HEK293 (cell line): ENCODE results near the gene PTPDC1.

ENCODE experiments used
- CTCF ChIA-PET: fragments of 350-600 bp; formaldehyde crosslinking; extraction: SDS; loops from one replicate; lab custom pipeline; 2021; ENCODE audit warnings: antibody characterized with exemption; lab: Yijun Ruan, JAX
- POLR2A ChIA-PET: fragments of 300-600 bp; formaldehyde crosslinking; extraction: SDS; loops from one replicate; lab custom pipeline; 2020; ENCODE audit warnings: antibody characterized with exemption, inconsistent platforms; lab: Yijun Ruan, JAX
- H3K27ac ChIP-seq: fragments of 200-500 bp; sonication (Bioruptor generic); 2 replicates; pipeline ENCODE4 v1.5.1; 2014; ENCODE audit warnings: low read depth, low read length, control low read depth, inconsistent platforms; ENCODE audit errors: extremely low read depth
- H3K36me3 ChIP-seq, 2 experiments: fragments of 200-500 bp in 1 of 2; sonication (Bioruptor generic) in 1 of 2; 1 replicate in 1 of 2; 2 replicates in 1 of 2; pipeline ENCODE4 v1.5.1; 2014 to 2017; ENCODE audit warnings: inconsistent platforms in 2 of 2, low read length in 2 of 2; ENCODE audit not compliant: control insufficient read depth in 2 of 2, insufficient read depth in 1 of 2
- H3K4me1 ChIP-seq: fragments of 200-500 bp; sonication (Bioruptor generic); 2 replicates; pipeline ENCODE4 v1.5.1; 2014; ENCODE audit warnings: mild to moderate bottlenecking, low read length, inconsistent platforms; ENCODE audit not compliant: control insufficient read depth, insufficient read depth
- H3K4me3 ChIP-seq: 2 replicates; pipeline ENCODE4 v1.5.1; 2011; ENCODE audit warnings: low read depth, mild to moderate bottlenecking, control low read depth, low read length, moderate library complexity
- H3K9me3 ChIP-seq: fragments of 200-500 bp; sonication (Bioruptor generic); 2 replicates; pipeline ENCODE4 v1.5.1; 2014; ENCODE audit warnings: low read depth, low read length, inconsistent platforms; ENCODE audit not compliant: control insufficient read depth, insufficient read depth
- BCL11B ChIP-seq: fragments of 450-650 bp; formaldehyde crosslinking; IDR thresholded peaks from 2 replicates; pipeline ENCODE4 v1.5.1; 2016; ENCODE audit warnings: low read depth, missing biosample characterization, missing genetic modification characterization
- HOXC10 ChIP-seq: sonication (generic); formaldehyde crosslinking; IDR thresholded peaks from 2 replicates; pipeline ENCODE4 v1.8.1; 2023; ENCODE audit warnings: mild to moderate bottlenecking, missing genetic modification reagents
- IKZF3 ChIP-seq: fragments of 450-650 bp; IDR thresholded peaks from 2 replicates; pipeline ENCODE4 v1.5.0; 2018; ENCODE audit warnings: missing biosample characterization, mild to moderate bottlenecking, missing genetic modification characterization, moderate library complexity
- MYNN ChIP-seq: fragments of 450-650 bp; formaldehyde crosslinking; IDR thresholded peaks from 2 replicates; pipeline ENCODE4 v1.5.1; 2016; ENCODE audit warnings: missing biosample characterization, missing genetic modification characterization, borderline replicate concordance
- PRDM1 ChIP-seq: fragments of 450-650 bp; formaldehyde crosslinking; IDR thresholded peaks from 2 replicates; pipeline ENCODE4; 2016; ENCODE audit warnings: missing biosample characterization, missing genetic modification characterization
- SETDB1 ChIP-seq: IDR thresholded peaks from one replicate; pipeline ENCODE4 v1.6.1; 2017; ENCODE audit warnings: mild to moderate bottlenecking, low read length, moderate library complexity, mixed read lengths; ENCODE audit not compliant: insufficient read length
- SP2 ChIP-seq: fragments of 450-650 bp; formaldehyde crosslinking; IDR thresholded peaks from 2 replicates; pipeline ENCODE4 v1.5.1; 2016; ENCODE audit warnings: missing biosample characterization, missing genetic modification characterization
- TCF7L2 ChIP-seq: IDR thresholded peaks from 2 replicates; pipeline ENCODE4 v1.6.1; 2011; ENCODE audit warnings: low read depth, mild to moderate bottlenecking, inconsistent platforms, low read length, moderate library complexity, borderline replicate concordance
- ZBTB17 ChIP-seq: fragments of 450-650 bp; formaldehyde crosslinking; IDR thresholded peaks from 2 replicates; pipeline ENCODE4 v1.5.1; 2016; ENCODE audit warnings: missing biosample characterization, missing genetic modification characterization
- ZFP3 ChIP-seq: fragments of 450-650 bp; formaldehyde crosslinking; IDR thresholded peaks from 2 replicates; pipeline ENCODE4 v1.5.1; 2016; ENCODE audit warnings: low read depth, missing biosample characterization, missing genetic modification characterization
- ZNF140 ChIP-seq: fragments of 450-650 bp; formaldehyde crosslinking; IDR thresholded peaks from 2 replicates; pipeline ENCODE4 v1.5.1; 2016; ENCODE audit warnings: missing biosample characterization, missing genetic modification characterization
- ZNF169 ChIP-seq: fragments of 450-650 bp; formaldehyde crosslinking; IDR thresholded peaks from 2 replicates; pipeline ENCODE4 v1.5.1; 2016; ENCODE audit warnings: missing biosample characterization, missing genetic modification characterization
- ZNF175 ChIP-seq: fragments of 450-650 bp; formaldehyde crosslinking; IDR thresholded peaks from 2 replicates; pipeline ENCODE4 v1.5.1; 2016; ENCODE audit warnings: missing biosample characterization, missing genetic modification characterization
- ZNF2 ChIP-seq: fragments of 450-650 bp; formaldehyde crosslinking; IDR thresholded peaks from 2 replicates; pipeline ENCODE4 v1.5.1; 2016; ENCODE audit warnings: missing biosample characterization, missing genetic modification characterization
- ZNF211 ChIP-seq: fragments of 450-650 bp; formaldehyde crosslinking; IDR thresholded peaks from 2 replicates; pipeline ENCODE4 v1.5.1; 2016; ENCODE audit warnings: low read depth, missing biosample characterization, missing genetic modification characterization
- ZNF223 ChIP-seq: fragments of 450-650 bp; formaldehyde crosslinking; IDR thresholded peaks from 2 replicates; pipeline ENCODE4 v1.5.1; 2016; ENCODE audit warnings: missing biosample characterization, missing genetic modification characterization
- ZNF24 ChIP-seq: fragments of 450-650 bp; formaldehyde crosslinking; IDR thresholded peaks from 2 replicates; pipeline ENCODE4 v1.5.1; 2016; ENCODE audit warnings: missing biosample characterization, missing genetic modification characterization
- ZNF335 ChIP-seq: fragments of 450-650 bp; formaldehyde crosslinking; conservative IDR thresholded peaks from 2 replicates; pipeline ENCODE4 v1.5.1; 2016; ENCODE audit warnings: missing biosample characterization, missing genetic modification characterization
- ZNF501 ChIP-seq: fragments of 450-650 bp; formaldehyde crosslinking; IDR thresholded peaks from 2 replicates; pipeline ENCODE4 v1.5.1; 2016; ENCODE audit warnings: missing biosample characterization, missing genetic modification characterization
- ZNF571 ChIP-seq: fragments of 450-650 bp; formaldehyde crosslinking; IDR thresholded peaks from 2 replicates; pipeline ENCODE4 v1.5.0; 2017; ENCODE audit warnings: missing biosample characterization, missing genetic modification characterization
- ZNF658 ChIP-seq: fragments of 450-650 bp; formaldehyde crosslinking; IDR thresholded peaks from 2 replicates; pipeline ENCODE4; 2016; ENCODE audit warnings: missing biosample characterization, missing genetic modification characterization
- ZNF660 ChIP-seq: fragments of 450-650 bp; IDR thresholded peaks from 2 replicates; pipeline ENCODE4 v1.5.1; 2018; ENCODE audit warnings: missing biosample characterization, mild to moderate bottlenecking, missing genetic modification characterization
- ZNF664 ChIP-seq: fragments of 450-650 bp; formaldehyde crosslinking; IDR thresholded peaks from 2 replicates; pipeline ENCODE4 v1.5.1; 2016; ENCODE audit warnings: missing biosample characterization, missing genetic modification characterization
- TF ChIP-seq, protein P1 (sequence below): fragments of 450-650 bp; formaldehyde crosslinking; IDR thresholded peaks from 2 replicates; pipeline ENCODE4 v1.5.1; 2017; ENCODE audit warnings: missing biosample characterization, mild to moderate bottlenecking, missing genetic modification characterization, moderate library complexity
- TF ChIP-seq, protein P2 (sequence below): fragments of 450-650 bp; formaldehyde crosslinking; IDR thresholded peaks from 2 replicates; pipeline ENCODE4 v1.5.1; 2016; ENCODE audit warnings: missing biosample characterization, missing genetic modification characterization, low read depth
- TF ChIP-seq, protein P3 (sequence below): fragments of 450-650 bp; formaldehyde crosslinking; IDR thresholded peaks from 2 replicates; pipeline ENCODE4 v1.5.1; 2016; ENCODE audit warnings: missing biosample characterization, missing genetic modification characterization
- TF ChIP-seq, protein P4 (sequence below): fragments of 450-650 bp; formaldehyde crosslinking; IDR thresholded peaks from 2 replicates; pipeline ENCODE4 v1.5.1; 2017; ENCODE audit warnings: missing biosample characterization, missing genetic modification characterization
- TF ChIP-seq, protein P5 (sequence below): fragments of 450-650 bp; IDR thresholded peaks from 2 replicates; pipeline ENCODE4 v1.5.1; 2018; ENCODE audit warnings: missing biosample characterization, mild to moderate bottlenecking, missing genetic modification characterization
- TF ChIP-seq, protein P6 (sequence below): fragments of 450-650 bp; formaldehyde crosslinking; IDR thresholded peaks from 2 replicates; pipeline ENCODE4 v1.5.1; 2016; ENCODE audit warnings: missing biosample characterization, missing genetic modification characterization

Gene PTPDC1, protein sequence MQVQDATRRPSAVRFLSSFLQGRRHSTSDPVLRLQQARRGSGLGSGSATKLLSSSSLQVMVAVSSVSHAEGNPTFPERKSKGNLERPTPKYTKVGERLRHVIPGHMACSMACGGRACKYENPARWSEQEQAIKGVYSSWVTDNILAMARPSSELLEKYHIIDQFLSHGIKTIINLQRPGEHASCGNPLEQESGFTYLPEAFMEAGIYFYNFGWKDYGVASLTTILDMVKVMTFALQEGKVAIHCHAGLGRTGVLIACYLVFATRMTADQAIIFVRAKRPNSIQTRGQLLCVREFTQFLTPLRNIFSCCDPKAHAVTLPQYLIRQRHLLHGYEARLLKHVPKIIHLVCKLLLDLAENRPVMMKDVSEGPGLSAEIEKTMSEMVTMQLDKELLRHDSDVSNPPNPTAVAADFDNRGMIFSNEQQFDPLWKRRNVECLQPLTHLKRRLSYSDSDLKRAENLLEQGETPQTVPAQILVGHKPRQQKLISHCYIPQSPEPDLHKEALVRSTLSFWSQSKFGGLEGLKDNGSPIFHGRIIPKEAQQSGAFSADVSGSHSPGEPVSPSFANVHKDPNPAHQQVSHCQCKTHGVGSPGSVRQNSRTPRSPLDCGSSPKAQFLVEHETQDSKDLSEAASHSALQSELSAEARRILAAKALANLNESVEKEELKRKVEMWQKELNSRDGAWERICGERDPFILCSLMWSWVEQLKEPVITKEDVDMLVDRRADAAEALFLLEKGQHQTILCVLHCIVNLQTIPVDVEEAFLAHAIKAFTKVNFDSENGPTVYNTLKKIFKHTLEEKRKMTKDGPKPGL

DNA sequence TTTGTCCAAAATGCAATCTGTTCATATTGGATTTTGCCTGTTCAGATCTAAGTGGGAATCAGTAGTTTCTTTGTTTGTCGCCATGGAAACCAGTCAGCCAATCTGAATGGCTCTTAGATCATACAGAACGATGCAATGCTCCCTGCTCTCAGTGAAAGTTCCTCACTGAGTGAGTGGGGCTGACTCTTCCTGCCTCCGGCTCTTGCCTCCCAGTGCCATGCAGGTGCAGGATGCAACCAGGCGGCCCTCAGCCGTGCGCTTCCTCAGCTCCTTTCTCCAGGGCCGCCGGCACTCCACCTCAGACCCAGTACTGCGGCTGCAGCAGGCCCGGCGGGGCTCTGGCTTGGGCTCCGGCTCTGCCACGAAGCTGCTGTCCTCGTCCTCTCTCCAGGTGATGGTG, at the start of gene PTPDC1:
Gene PTPDC1 (plus strand): TSS at position 151 of the 400 bp plus-strand sequence. CDS start 67 bp downstream, at position 218.
- ChIA-PET POLR2A (interaction anchor here (0.9 to 1.0 kb wide), 2 partner anchors 10 to 13 kb away, joined by 3 read pairs; no protein-coding TSS in a partner anchor), CTCF (interaction anchor here (0.7 kb wide), 2 partner anchors 18 to 55 kb away, joined by 3 read pairs; no protein-coding TSS in a partner anchor)
- Histone ChIP-seq H3K27ac (no peak within 1 kb of the TSS), H3K4me3 (no peak within 1 kb of the TSS), H3K36me3 (peaks cover 0 to 5% of the 10 kb centered on the region in 2 experiments; a peak in 1 of 3 replicates), H3K4me1 (no peaks in the 10 kb centered on the region), H3K9me3 (no peaks in the 10 kb centered on the region)
- no peak for TF ChIP-seq ZNF175 (tag by site-specific recombination)
- TF ChIP-seq BCL11B: no peak
- TF ChIP-seq ZNF664 (tag by site-specific recombination): no peak
- TF ChIP-seq ZNF658: no peak
- TF ChIP-seq ZNF501 (tag by site-specific recombination): no peak
- TF ChIP-seq ZNF24 (tag by site-specific recombination): no peak
- TF ChIP-seq ZNF571 (tag by site-specific recombination): no peak
- no peak for TF ChIP-seq SP2 (tag by site-specific recombination)
- no peak for TF ChIP-seq SETDB1
- peak; percentile 56; the same call in 1 of the 2 replicates for TF ChIP-seq PRDM1 (tag by site-specific recombination)
- TF ChIP-seq ZBTB17 (tag by site-specific recombination): 0 out of 2 replicates have a peak, but pooled peaks have one; percentile 41
- TF ChIP-seq, protein P1, sequence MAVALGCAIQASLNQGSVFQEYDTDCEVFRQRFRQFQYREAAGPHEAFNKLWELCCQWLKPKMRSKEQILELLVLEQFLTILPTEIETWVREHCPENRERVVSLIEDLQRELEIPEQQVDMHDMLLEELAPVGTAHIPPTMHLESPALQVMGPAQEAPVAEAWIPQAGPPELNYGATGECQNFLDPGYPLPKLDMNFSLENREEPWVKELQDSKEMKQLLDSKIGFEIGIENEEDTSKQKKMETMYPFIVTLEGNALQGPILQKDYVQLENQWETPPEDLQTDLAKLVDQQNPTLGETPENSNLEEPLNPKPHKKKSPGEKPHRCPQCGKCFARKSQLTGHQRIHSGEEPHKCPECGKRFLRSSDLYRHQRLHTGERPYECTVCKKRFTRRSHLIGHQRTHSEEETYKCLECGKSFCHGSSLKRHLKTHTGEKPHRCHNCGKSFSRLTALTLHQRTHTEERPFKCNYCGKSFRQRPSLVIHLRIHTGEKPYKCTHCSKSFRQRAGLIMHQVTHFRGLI (tag by site-specific recombination): no peak
- TF ChIP-seq, protein P2, sequence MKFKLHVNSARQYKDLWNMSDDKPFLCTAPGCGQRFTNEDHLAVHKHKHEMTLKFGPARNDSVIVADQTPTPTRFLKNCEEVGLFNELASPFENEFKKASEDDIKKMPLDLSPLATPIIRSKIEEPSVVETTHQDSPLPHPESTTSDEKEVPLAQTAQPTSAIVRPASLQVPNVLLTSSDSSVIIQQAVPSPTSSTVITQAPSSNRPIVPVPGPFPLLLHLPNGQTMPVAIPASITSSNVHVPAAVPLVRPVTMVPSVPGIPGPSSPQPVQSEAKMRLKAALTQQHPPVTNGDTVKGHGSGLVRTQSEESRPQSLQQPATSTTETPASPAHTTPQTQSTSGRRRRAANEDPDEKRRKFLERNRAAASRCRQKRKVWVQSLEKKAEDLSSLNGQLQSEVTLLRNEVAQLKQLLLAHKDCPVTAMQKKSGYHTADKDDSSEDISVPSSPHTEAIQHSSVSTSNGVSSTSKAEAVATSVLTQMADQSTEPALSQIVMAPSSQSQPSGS (tag by site-specific recombination): no peak
- TF ChIP-seq ZNF335 (tag by site-specific recombination): no peak
- TF ChIP-seq TCF7L2: no peak
- no peak for TF ChIP-seq MYNN (tag by site-specific recombination)
- no peak for TF ChIP-seq ZFP3 (tag by site-specific recombination)
- peak; percentile 55; the same call in 1 of the 2 replicates for TF ChIP-seq IKZF3 (tag by site-specific recombination)
- TF ChIP-seq ZNF223 (tag by site-specific recombination): no peak
- TF ChIP-seq ZNF2 (tag by site-specific recombination): no peak
- no peak for TF ChIP-seq HOXC10 (CRISPR knock-in tag)
- TF ChIP-seq, protein P3, sequence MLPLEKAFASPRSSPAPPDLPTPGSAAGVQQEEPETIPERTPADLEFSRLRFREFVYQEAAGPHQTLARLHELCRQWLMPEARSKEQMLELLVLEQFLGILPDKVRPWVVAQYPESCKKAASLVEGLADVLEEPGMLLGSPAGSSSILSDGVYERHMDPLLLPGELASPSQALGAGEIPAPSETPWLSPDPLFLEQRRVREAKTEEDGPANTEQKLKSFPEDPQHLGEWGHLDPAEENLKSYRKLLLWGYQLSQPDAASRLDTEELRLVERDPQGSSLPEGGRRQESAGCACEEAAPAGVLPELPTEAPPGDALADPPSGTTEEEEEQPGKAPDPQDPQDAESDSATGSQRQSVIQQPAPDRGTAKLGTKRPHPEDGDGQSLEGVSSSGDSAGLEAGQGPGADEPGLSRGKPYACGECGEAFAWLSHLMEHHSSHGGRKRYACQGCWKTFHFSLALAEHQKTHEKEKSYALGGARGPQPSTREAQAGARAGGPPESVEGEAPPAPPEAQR (tag by site-specific recombination): no peak
- TF ChIP-seq, protein P4, sequence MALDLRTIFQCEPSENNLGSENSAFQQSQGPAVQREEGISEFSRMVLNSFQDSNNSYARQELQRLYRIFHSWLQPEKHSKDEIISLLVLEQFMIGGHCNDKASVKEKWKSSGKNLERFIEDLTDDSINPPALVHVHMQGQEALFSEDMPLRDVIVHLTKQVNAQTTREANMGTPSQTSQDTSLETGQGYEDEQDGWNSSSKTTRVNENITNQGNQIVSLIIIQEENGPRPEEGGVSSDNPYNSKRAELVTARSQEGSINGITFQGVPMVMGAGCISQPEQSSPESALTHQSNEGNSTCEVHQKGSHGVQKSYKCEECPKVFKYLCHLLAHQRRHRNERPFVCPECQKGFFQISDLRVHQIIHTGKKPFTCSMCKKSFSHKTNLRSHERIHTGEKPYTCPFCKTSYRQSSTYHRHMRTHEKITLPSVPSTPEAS: no peak
- no peak for TF ChIP-seq ZNF140 (tag by site-specific recombination)
- TF ChIP-seq ZNF660 (tag by site-specific recombination): 0 out of 2 replicates have a peak, but pooled peaks have one; percentile 8
- TF ChIP-seq, protein P5, sequence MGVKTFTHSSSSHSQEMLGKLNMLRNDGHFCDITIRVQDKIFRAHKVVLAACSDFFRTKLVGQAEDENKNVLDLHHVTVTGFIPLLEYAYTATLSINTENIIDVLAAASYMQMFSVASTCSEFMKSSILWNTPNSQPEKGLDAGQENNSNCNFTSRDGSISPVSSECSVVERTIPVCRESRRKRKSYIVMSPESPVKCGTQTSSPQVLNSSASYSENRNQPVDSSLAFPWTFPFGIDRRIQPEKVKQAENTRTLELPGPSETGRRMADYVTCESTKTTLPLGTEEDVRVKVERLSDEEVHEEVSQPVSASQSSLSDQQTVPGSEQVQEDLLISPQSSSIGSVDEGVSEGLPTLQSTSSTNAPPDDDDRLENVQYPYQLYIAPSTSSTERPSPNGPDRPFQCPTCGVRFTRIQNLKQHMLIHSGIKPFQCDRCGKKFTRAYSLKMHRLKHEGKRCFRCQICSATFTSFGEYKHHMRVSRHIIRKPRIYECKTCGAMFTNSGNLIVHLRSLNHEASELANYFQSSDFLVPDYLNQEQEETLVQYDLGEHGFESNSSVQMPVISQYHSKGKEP (tag by site-specific recombination): 0 out of 2 replicates have a peak, but pooled peaks have one; percentile 43
- no peak for TF ChIP-seq ZNF211
- TF ChIP-seq, protein P6, sequence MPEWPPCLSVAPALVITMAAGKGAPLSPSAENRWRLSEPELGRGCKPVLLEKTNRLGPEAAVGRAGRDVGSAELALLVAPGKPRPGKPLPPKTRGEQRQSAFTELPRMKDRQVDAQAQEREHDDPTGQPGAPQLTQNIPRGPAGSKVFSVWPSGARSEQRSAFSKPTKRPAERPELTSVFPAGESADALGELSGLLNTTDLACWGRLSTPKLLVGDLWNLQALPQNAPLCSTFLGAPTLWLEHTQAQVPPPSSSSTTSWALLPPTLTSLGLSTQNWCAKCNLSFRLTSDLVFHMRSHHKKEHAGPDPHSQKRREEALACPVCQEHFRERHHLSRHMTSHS: no peak
- no peak for TF ChIP-seq ZNF169 (tag by site-specific recombination)
